Smooth muscle cell (in vitro differentiated cells): ENCODE measurements around the gene TGFBR2. TPM values are rescaled to one million over a fixed set of nuclear protein-coding genes. Genes with fewer than 3 reads are reported as not detected.

Experiments used
- DNase-seq: peaks from one replicate; lab custom pipeline; 2025; ENCODE audit not compliant: unreplicated experiment; lab: John Stamatoyannopoulos, UW
- H2AFZ ChIP-seq: fragments of 200-600 bp; sonication (generic); 2 replicates; pipeline ENCODE4 v1.6.0; 2016; ENCODE audit warnings: antibody characterized with exemption, low read depth, mild to moderate bottlenecking
- H3F3A ChIP-seq: fragments of 200-600 bp; sonication (generic); 2 replicates; pipeline ENCODE4 v1.6.0; 2017; ENCODE audit warnings: antibody characterized with exemption, low read depth
- H3K27ac ChIP-seq: fragments of 200-600 bp; sonication (generic); 2 replicates; pipeline ENCODE4 v1.5.1; 2016; ENCODE audit warnings: low read depth, mild to moderate bottlenecking
- H3K27me3 ChIP-seq: fragments of 200-600 bp; sonication (generic); 2 replicates; pipeline ENCODE4 v1.6.1; 2016; ENCODE audit warnings: low read depth, mild to moderate bottlenecking
- H3K36me3 ChIP-seq: fragments of 200-600 bp; sonication (generic); 2 replicates; pipeline ENCODE4 v1.5.1; 2016; ENCODE audit warnings: low read depth
- H3K4me1 ChIP-seq: fragments of 200-600 bp; sonication (generic); 2 replicates; pipeline ENCODE4 v1.5.1; 2016; ENCODE audit warnings: low read depth
- H3K4me2 ChIP-seq: fragments of 200-600 bp; sonication (generic); 2 replicates; pipeline ENCODE4 v1.6.0; 2016; ENCODE audit warnings: mild to moderate bottlenecking
- H3K4me3 ChIP-seq: fragments of 200-600 bp; sonication (generic); 2 replicates; pipeline ENCODE4 v1.5.1; 2016; ENCODE audit warnings: mild to moderate bottlenecking
- H3K79me2 ChIP-seq: fragments of 200-600 bp; sonication (generic); 2 replicates; pipeline ENCODE4 v1.6.0; 2016; ENCODE audit warnings: low read depth, mild to moderate bottlenecking
- H3K9ac ChIP-seq: fragments of 200-600 bp; sonication (generic); 2 replicates; pipeline ENCODE4 v1.6.0; 2016; ENCODE audit warnings: low read depth
- H3K9me3 ChIP-seq: fragments of 200-600 bp; sonication (generic); replicated peaks from 2 replicates; pipeline ENCODE4 v1.5.1; 2016; ENCODE audit warnings: low read depth
- H4K20me1 ChIP-seq: fragments of 200-600 bp; sonication (generic); 2 replicates; pipeline ENCODE4 v1.6.0; 2016; ENCODE audit warnings: low read depth
- WGBS: methylation state at CpG from one replicate; pipeline ENCODE4 v1.1.7; 2016; ENCODE audit warnings: low lambda C conversion rate; 5-methylcytosine and 5-hydroxymethylcytosine counted together
- polyA plus RNA-seq: library from polyadenylated mRNA; unstranded; fragments of >200 nt; fragmentation: Nextera tagmentation; extraction: Ambion mirVana; gene quantifications from 2 replicates; pipeline ENCODE4 v1.2.1, GENCODE V29; 2016
- total RNA-seq: library from RNA; depleted of rRNA; stranded (reverse); fragments of >200 nt; gene quantifications from 2 replicates; pipeline ENCODE4 v1.2.3, GENCODE V29; 2014
- TF ChIP-seq, protein P1 (sequence below): fragments of 200-600 bp; sonication (generic); IDR thresholded peaks from 2 replicates; pipeline ENCODE4 v1.5.1; 2017; ENCODE audit warnings: borderline replicate concordance, mild to moderate bottlenecking, antibody characterized with exemption; ENCODE audit not compliant: insufficient read depth, poor library complexity, severe bottlenecking

The TGFBR2 gene
- total and polyA plus RNA-seq, 2 experiments from 2014 or later, result 39.6 to 53.7 TPM

DNA sequence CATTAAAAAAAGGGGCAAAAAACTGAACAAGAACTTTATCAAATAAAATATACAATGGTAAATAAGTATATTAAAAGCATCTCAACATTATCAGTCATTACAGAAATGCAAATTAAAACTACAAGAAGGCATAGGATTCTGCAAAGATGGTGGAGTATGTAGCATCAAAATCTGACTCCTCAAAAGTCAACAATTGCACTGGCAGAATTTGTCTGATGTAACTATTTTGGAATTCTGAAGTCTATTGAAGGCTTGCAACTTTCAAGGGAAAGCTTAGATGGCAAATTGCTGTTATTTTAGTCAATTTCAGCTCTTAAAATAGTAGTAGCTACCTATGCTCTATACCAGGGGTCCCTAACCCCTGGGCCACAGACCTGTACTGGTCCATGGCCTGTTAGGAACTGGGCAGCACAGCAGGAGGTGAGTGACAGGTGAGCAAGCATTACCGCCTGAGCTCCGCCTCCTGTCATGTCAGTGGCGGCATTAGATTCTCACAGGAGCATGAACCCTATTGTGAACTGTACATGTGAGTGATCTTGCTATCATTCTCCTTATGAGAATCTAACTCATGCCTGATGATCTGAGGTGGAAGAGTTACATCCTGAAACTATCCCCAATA is 107.6 kb downstream of the TGFBR2 start:
- WGBS, result 97% methylated on average over 3 of the region's 3 CpGs
- peaks cover 5% of the 10 kb centered on the region for H3K4me1 ChIP-seq
- H3K4me3 ChIP-seq, result no peak overlapping the region
- H3K9me3 ChIP-seq, result no peaks in the 10 kb centered on the region
- TF ChIP-seq, protein P1, sequence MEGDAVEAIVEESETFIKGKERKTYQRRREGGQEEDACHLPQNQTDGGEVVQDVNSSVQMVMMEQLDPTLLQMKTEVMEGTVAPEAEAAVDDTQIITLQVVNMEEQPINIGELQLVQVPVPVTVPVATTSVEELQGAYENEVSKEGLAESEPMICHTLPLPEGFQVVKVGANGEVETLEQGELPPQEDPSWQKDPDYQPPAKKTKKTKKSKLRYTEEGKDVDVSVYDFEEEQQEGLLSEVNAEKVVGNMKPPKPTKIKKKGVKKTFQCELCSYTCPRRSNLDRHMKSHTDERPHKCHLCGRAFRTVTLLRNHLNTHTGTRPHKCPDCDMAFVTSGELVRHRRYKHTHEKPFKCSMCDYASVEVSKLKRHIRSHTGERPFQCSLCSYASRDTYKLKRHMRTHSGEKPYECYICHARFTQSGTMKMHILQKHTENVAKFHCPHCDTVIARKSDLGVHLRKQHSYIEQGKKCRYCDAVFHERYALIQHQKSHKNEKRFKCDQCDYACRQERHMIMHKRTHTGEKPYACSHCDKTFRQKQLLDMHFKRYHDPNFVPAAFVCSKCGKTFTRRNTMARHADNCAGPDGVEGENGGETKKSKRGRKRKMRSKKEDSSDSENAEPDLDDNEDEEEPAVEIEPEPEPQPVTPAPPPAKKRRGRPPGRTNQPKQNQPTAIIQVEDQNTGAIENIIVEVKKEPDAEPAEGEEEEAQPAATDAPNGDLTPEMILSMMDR, result no peak
- H3K79me2 ChIP-seq, result no peaks in the 10 kb centered on the region
- no peaks in the 10 kb centered on the region for H4K20me1 ChIP-seq
- no peaks in the 10 kb centered on the region for H3F3A ChIP-seq
- H3K4me2 ChIP-seq, result no peak overlapping the region
- H3K27ac ChIP-seq, result no peak overlapping the region
- H2AFZ ChIP-seq, result no peak overlapping the region
- no peak overlapping the region for H3K9ac ChIP-seq
- no peaks in the 10 kb centered on the region for H3K27me3 ChIP-seq
- no peaks in the 10 kb centered on the region for H3K36me3 ChIP-seq
- DNase-seq, result no peak

- peaks cover 5% of the 10 kb centered on the region for H3K4me1 ChIP-seq
- H3K27me3 ChIP-seq, result no peaks in the 10 kb centered on the region
- no peaks in the 10 kb centered on the region for H4K20me1 ChIP-seq
- H3K4me2 ChIP-seq, result no peak overlapping the region
- H3K9ac ChIP-seq, result no peak overlapping the region
- no peak for DNase-seq
- 100% methylated on average over 3 of the region's 3 CpGs for WGBS
- no peak overlapping the region for H3K4me3 ChIP-seq
- TF ChIP-seq, protein P1, result no peak
- no peaks in the 10 kb centered on the region for H3K36me3 ChIP-seq
- no peak overlapping the region for H3K27ac ChIP-seq
- H3K9me3 ChIP-seq, result no peaks in the 10 kb centered on the region
- H3F3A ChIP-seq, result no peaks in the 10 kb centered on the region
- H3K79me2 ChIP-seq, result no peaks in the 10 kb centered on the region
- no peak overlapping the region for H2AFZ ChIP-seq
These were observed 113.1 kb downstream of the TGFBR2 start for GRCh38 chr3:30719536-30719935.

GRCh38 chr3:30720586-30721313 is 114.3 kb downstream of the TGFBR2 start:
- TF ChIP-seq, protein P1, result no peak
- Histone ChIP-seq H3K4me2 (peak overlapping the region; percentile 60), H3K4me1 (peaks cover 5% of the 10 kb centered on the region), H3K4me3 (no peak overlapping the region), H3K36me3 (no peaks in the 10 kb centered on the region), H2AFZ (no peak overlapping the region), H3K79me2 (no peaks in the 10 kb centered on the region), H3K27me3 (no peaks in the 10 kb centered on the region), H4K20me1 (no peaks in the 10 kb centered on the region), H3K9me3 (no peaks in the 10 kb centered on the region), H3K27ac (no peak overlapping the region), H3K9ac (no peak overlapping the region), H3F3A (no peaks in the 10 kb centered on the region)
- 80% methylated on average over 5 of the region's 5 CpGs for WGBS
- DNase-seq, result no peak

DNA sequence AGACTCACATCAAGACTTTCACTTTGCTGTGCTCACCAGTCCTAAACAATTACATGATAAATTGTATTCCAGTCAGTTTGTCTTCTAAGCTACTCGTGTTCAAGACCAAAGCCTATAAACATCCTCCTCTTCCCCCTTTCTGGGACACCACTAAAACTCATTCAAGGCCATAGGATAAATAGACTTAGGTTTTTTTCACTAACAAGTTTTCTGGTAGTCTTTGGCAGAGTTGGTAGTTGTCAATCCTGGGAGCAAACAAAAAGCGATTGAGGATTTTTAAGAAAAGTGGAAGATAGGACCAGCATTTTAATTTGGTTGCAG is 114.9 kb downstream of the TGFBR2 start:
- Histone ChIP-seq H3K79me2 (no peaks in the 10 kb centered on the region), H3K27ac (no peak overlapping the region), H3K4me3 (no peak overlapping the region), H2AFZ (no peak overlapping the region), H3K36me3 (no peaks in the 10 kb centered on the region), H4K20me1 (no peaks in the 10 kb centered on the region), H3K4me1 (peaks cover 5% of the 10 kb centered on the region), H3F3A (no peaks in the 10 kb centered on the region), H3K9me3 (no peaks in the 10 kb centered on the region), H3K27me3 (no peaks in the 10 kb centered on the region), H3K4me2 (peak overlapping the region; percentile 60), H3K9ac (no peak overlapping the region)
- WGBS, result 61% methylated on average over 2 of the region's 2 CpGs
- TF ChIP-seq, protein P1, result no peak
- DNase-seq, result no peak
